Fibroblast of lung (primary cell): ENCODE data around the gene MILR1. TPM values are rescaled to one million over a fixed set of nuclear protein-coding genes. Genes with fewer than 3 reads are reported as not detected.

Experiments
- DNase-seq, 2 donors: peaks; one replicate each; pipeline versions ENCODE4 v3.0.0 to v3.0.0-alpha.2; 2010; ENCODE audit warnings: low read depth in 2 of 2
- H2AFZ ChIP-seq: 2 replicates; pipeline ENCODE4 v1.5.1; 2012; ENCODE audit warnings: low read length, control low read depth, inconsistent platforms
- H3K27ac ChIP-seq: 2 replicates; pipeline ENCODE4 v1.5.1; 2011; ENCODE audit warnings: low read length, control low read depth; ENCODE audit not compliant: insufficient read depth
- H3K27me3 ChIP-seq: 2 replicates; pipeline ENCODE4 v1.5.1; 2011; ENCODE audit warnings: mild to moderate bottlenecking, low read length; ENCODE audit not compliant: control insufficient read depth, insufficient read depth
- H3K36me3 ChIP-seq: 2 replicates; pipeline ENCODE4 v1.5.1; 2011; ENCODE audit warnings: low read length; ENCODE audit not compliant: control insufficient read depth, insufficient read depth
- H3K4me1 ChIP-seq: 2 replicates; pipeline ENCODE4 v1.5.1; 2011; ENCODE audit warnings: low read length; ENCODE audit not compliant: control insufficient read depth, insufficient read depth; ENCODE audit errors: extremely low read depth
- H3K4me2 ChIP-seq: 2 replicates; pipeline ENCODE4 v1.5.1; 2011; ENCODE audit warnings: low read length, control low read depth; ENCODE audit not compliant: insufficient read depth; ENCODE audit errors: extremely low read depth
- H3K4me3 ChIP-seq, 4 experiments: fragments of 200-600 bp in 1 of 4; sonication (generic) in 1 of 4; replicated peaks in 1 of 4; 2 replicates each; pipeline ENCODE4 v1.5.1; 2011 to 2016; ENCODE audit warnings: low read length in 4 of 4, low read depth in 3 of 4, mild to moderate bottlenecking in 3 of 4, control low read depth in 2 of 4, inconsistent platforms in 1 of 4, mixed read lengths in 1 of 4; ENCODE audit not compliant: insufficient read depth in 1 of 4; ENCODE audit errors: control extremely low read depth in 1 of 4
- H3K79me2 ChIP-seq: 2 replicates; pipeline ENCODE4 v1.5.1; 2012; ENCODE audit warnings: mild to moderate bottlenecking, low read length, inconsistent platforms; ENCODE audit not compliant: control insufficient read depth, insufficient read depth
- H3K9ac ChIP-seq: 2 replicates; pipeline ENCODE4 v1.5.1; 2011; ENCODE audit warnings: mild to moderate bottlenecking, low read length, control low read depth; ENCODE audit not compliant: insufficient read depth
- H3K9me3 ChIP-seq: 2 replicates; pipeline ENCODE4 v1.5.1; 2012; ENCODE audit warnings: low read depth, low read length; ENCODE audit not compliant: control insufficient read depth, insufficient read depth
- H4K20me1 ChIP-seq: 2 replicates; pipeline ENCODE4 v1.5.1; 2011; ENCODE audit warnings: low read length; ENCODE audit not compliant: control insufficient read depth, insufficient read depth; ENCODE audit errors: extremely low read depth
- EZH2 ChIP-seq: IDR thresholded peaks from 2 replicates; pipeline ENCODE4 v1.5.1; 2012; ENCODE audit warnings: low read length, control low read depth, mild to moderate bottlenecking; ENCODE audit errors: missing control alignments
- polyA plus RNA-seq, 2 donors: library from polyadenylated mRNA; depleted of rRNA in 1 of 2; stranded (reverse) in 1 of 2; unstranded in 1 of 2; fragments of >200 nt; gene quantifications; 2 replicates each; pipeline ENCODE4 v1.2.1, GENCODE V29; 2011 to 2012; ENCODE audit warnings: missing spikeins in 1 of 2
- total RNA-seq: library from RNA; depleted of rRNA; stranded (reverse); fragments of >200 nt; gene quantifications from 2 replicates; pipeline ENCODE4 v1.2.1, GENCODE V29; 2014
- TF ChIP-seq, protein P1 (sequence below), 2 donors: IDR thresholded peaks in 1 of 2; conservative IDR thresholded peaks in 1 of 2; 1 replicate in 1 of 2; 2 replicates in 1 of 2; pipeline ENCODE4 v1.5.1; 2011 to 2012; ENCODE audit warnings: low read length in 2 of 2, control low read depth in 1 of 2, inconsistent platforms in 1 of 2, low read depth in 1 of 2, mild to moderate bottlenecking in 1 of 2

Gene MILR1
- total and polyA plus RNA-seq, 2 donors (not counting 1 experiment from before 2014, with no cell fraction given) = 9.1 to 11.6 TPM

DNA sequence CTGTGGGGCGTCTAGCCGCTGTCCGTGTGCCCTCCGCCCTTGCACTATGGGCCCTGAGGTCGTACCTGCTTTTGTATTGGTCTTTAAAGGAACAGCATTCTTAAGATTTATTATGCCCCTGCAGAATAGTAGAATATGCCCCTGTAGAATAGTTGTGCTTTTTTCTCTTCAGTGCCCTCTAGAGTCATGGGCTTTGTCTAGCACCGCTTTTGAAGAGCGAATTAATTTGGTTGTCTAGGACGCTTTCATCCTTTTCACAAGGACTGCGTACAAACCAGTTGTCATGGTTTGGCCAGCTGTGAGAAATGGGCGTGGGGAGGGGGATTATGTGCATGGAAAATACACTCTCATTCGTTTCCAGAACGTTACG lies 58.5 kb downstream of the MILR1 start:
- Histone ChIP-seq H3K27me3 (no peaks in the 10 kb centered on the region), H2AFZ (peak overlapping the region; percentile 78), H3K4me1 (peaks cover 14% of the 10 kb centered on the region), H3K9ac (peak overlapping the region; percentile 95), H3K36me3 (peaks cover 16% of the 10 kb centered on the region), H3K4me3 (peak overlapping the region; percentile 74 to 100 (median 92)), H4K20me1 (peaks cover 13% of the 10 kb centered on the region), H3K79me2 (peaks cover 72% of the 10 kb centered on the region), H3K9me3 (no peaks in the 10 kb centered on the region), H3K4me2 (peak overlapping the region; percentile 96), H3K27ac (peak overlapping the region; percentile 97)
- DNase-seq = peak; percentile 77 to 79
- no peak for TF ChIP-seq EZH2
- TF ChIP-seq, protein P1, sequence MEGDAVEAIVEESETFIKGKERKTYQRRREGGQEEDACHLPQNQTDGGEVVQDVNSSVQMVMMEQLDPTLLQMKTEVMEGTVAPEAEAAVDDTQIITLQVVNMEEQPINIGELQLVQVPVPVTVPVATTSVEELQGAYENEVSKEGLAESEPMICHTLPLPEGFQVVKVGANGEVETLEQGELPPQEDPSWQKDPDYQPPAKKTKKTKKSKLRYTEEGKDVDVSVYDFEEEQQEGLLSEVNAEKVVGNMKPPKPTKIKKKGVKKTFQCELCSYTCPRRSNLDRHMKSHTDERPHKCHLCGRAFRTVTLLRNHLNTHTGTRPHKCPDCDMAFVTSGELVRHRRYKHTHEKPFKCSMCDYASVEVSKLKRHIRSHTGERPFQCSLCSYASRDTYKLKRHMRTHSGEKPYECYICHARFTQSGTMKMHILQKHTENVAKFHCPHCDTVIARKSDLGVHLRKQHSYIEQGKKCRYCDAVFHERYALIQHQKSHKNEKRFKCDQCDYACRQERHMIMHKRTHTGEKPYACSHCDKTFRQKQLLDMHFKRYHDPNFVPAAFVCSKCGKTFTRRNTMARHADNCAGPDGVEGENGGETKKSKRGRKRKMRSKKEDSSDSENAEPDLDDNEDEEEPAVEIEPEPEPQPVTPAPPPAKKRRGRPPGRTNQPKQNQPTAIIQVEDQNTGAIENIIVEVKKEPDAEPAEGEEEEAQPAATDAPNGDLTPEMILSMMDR (conservative IDR thresholded peaks at IDR 0.05 in 1 of 2, IDR thresholded peaks at IDR 0.05 in 1 of 2; ENCODE audit: low read depth in 1 of 2, low read length in 2 of 2) = peak; percentile 54 to 57

DNA sequence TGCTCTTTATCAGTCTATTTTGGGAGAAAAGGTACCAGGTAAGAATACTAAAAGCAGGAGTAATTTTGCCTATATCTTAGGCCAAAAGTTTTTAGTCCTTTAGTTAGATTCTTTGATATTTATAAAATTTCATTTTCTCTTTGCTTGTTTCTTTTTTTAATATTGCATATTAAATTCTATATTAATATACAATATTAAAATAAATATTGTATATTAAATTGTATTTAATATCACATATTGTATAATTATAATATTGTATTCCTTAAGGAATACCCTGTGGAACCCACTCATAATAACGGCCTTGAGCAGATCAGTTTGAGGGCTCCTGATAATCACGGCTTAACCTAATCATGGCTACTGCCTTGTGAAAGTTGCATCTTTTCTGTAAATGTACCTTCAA lies 59.8 kb downstream of the MILR1 start:
- peaks cover 9% of the 10 kb centered on the region for H4K20me1 ChIP-seq
- H3K79me2 ChIP-seq = peaks cover 59% of the 10 kb centered on the region
- peak overlapping the region in 3 of 4 experiments; percentile 74 to 96 (median 89) for H3K4me3 ChIP-seq
- no peak for DNase-seq
- H3K27ac ChIP-seq = no peak overlapping the region
- H2AFZ ChIP-seq = no peak overlapping the region
- TF ChIP-seq EZH2 = no peak
- TF ChIP-seq, protein P1 (conservative IDR thresholded peaks at IDR 0.05 in 1 of 2, IDR thresholded peaks at IDR 0.05 in 1 of 2; ENCODE audit: low read depth in 1 of 2, low read length in 2 of 2) = no peak
- H3K36me3 ChIP-seq = peaks cover 5% of the 10 kb centered on the region
- no peak overlapping the region for H3K9ac ChIP-seq
- H3K27me3 ChIP-seq = no peaks in the 10 kb centered on the region
- peak overlapping the region; percentile 96 for H3K4me2 ChIP-seq
- peaks cover 3% of the 10 kb centered on the region for H3K4me1 ChIP-seq
- H3K9me3 ChIP-seq = no peaks in the 10 kb centered on the region

DNA sequence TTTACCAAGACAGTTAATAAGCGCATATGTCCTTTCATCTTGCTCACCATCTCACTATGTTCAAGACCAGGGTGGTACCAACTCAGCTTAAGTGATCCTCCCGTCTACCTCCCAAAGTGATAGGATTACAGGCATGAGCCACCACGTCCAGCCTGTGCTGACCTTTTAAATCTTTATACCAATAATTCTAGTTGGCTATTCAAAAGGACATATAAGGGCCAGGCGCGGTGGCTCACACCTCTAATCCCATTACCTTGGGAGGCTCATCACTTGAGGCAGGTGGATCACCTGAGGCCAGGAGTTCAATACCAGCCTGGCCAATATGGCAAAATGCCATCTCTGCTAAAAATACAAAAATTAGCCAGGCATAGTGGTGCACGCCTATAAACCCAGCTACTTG lies 60.3 kb downstream of the MILR1 start:
- H3K9ac ChIP-seq = no peak overlapping the region
- H3K9me3 ChIP-seq = no peaks in the 10 kb centered on the region
- H2AFZ ChIP-seq = no peak overlapping the region
- H4K20me1 ChIP-seq = peaks cover 7% of the 10 kb centered on the region
- peaks cover 54% of the 10 kb centered on the region for H3K79me2 ChIP-seq
- peak overlapping the region in 1 of 4 experiments; percentile 89 for H3K4me3 ChIP-seq
- DNase-seq = no peak
- H3K27ac ChIP-seq = no peak overlapping the region
- H3K4me2 ChIP-seq = no peak overlapping the region
- H3K36me3 ChIP-seq = peaks cover 4% of the 10 kb centered on the region
- TF ChIP-seq EZH2 = no peak
- TF ChIP-seq, protein P1 (conservative IDR thresholded peaks at IDR 0.05 in 1 of 2, IDR thresholded peaks at IDR 0.05 in 1 of 2; ENCODE audit: low read depth in 1 of 2, low read length in 2 of 2) = no peak
- no peaks in the 10 kb centered on the region for H3K27me3 ChIP-seq
- peaks cover 3% of the 10 kb centered on the region for H3K4me1 ChIP-seq
